ENCODE results near the gene TRIM44.
"Not testable (repeated sequence)": the region's sequence is repeated elsewhere in the genome, so short reads cannot be mapped to it uniquely, and the experiment has no call there.

TRIM44 gene

DNA sequence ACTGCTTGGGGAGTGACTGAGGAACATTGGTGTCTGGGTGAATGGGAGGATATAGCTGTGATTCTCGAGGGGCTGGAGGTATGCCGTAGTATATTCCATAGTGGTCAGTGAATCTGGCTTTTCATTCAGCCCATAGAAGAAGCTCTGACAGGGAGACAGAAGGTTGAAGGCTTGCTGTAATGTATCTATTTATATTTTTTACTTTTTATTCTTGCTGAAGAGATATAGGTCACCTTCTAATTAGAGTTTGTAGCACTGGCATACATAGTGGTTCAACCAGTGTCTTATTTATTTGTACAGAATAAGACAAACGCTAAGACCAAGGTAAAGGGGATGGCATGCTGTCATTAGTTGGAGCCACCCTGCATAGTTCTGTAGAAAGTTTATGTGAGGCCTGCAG, 10.0 kb downstream of the TRIM44 start:
- no peak for DNase-seq (ENCODE audit: low read depth)

DNA sequence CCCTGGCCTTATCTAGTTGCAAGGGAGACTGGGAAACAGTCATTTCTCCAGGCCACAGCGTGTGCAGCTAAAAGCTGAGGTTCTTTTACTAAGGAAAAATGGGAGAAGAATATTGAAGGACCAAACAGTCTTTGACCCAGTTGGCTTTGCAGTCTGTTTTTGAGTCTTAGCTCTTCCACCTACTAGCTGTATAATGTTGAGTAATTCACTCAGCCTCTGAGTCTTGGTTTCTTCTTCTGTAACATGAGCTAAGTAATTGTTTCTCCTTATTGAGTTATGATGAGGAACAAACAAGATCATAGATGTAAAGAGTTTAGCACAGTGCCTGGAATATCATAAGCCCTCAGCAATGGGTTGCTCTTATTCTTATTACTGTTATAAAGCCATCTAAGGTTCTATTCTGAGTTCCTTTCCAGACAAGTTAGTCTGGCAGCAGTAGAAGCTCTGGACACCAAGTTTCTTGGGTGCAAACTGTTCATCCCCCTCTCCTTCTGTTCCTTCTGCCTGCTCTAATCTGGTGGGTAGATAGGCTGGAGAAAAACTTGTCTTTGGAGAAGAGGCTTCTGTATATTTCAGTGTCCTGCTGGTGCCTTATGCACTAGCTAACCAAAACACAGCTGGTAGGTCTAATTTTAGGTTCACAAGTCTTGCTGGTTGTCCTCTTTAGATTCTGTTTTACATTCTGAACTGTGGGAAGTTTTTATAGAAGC, 13.5 kb downstream of the TRIM44 start:
- no peak for DNase-seq (ENCODE audit: low read depth)

DNA sequence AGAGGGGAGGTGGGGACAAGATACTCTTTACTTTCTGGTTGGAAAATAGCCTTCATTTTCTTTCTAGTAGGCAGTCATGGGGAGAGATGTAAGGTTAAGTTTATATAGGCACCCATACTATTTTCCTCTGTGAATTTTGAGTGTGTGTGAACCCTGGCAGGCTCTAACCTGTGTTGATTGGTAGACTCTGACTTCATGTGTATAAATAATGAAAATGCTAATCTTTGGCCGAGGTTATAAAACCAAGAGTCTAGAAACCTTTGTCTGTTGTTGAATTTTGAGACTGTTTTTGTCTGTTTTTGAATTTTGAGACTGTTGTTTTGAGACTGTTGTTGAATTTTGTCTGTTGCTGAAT, 14.0 kb downstream of the TRIM44 start:
- DNase-seq (ENCODE audit: low read depth), result no peak

DNA sequence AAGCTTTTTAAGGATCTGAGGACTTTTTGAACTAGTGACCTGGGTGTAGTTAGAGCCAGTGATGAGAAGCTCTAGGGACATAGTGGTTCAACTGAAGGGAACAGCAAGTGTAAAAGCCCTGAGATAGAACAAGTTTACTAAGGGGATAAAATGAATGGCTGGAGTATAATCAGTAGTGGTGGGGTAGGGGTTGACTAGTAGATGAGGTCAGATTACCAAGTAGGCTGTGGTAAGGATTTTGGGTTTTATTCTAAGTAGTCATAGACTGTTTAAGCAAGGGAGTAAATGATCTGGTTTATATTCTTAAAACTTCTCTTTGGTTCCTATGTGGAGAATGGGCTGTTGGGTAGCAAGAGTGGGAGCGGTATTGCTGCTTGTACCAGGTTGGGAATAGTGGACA, 15.3 kb downstream of the TRIM44 start:
- DNase-seq (ENCODE audit: low read depth), result no peak

DNA sequence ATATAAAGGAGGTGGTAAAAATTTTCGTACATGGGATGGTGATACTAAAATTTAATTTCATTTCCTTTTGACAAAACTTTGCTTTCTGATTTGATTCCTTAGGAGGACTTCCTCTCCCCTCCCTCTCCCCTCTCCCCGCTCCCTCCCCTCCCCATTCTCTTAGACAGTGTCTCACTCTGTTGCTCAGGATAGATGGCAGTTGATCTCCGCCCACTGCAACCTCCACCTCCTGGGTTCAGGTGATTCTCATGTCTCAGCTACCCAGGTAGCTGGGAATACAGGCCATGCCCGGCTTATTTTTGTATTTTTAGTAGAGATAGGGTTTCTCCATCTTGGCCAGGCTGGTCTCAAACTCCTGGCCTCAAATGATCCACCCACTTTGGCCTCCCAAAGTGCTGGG, 15.9 kb downstream of the TRIM44 start:
- no peak for DNase-seq (ENCODE audit: low read depth)

DNA sequence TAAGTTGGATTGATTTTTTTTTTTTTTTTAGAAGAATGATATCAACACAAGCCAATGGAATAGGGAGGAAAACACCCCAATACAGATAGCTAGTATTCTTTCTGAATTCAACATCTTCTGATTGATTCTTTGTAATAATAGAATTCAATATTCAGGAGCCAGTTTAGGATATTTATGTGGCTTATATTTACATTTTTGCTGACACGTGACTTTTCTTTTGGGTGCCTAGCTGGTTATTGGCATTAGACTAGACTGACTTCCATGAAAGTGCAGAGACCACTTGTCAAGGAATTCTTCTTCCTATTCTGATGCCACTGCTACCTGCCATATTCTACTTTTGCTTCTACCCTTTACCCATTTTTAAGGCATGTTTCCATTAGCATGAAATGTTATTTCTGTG, 16.4 kb downstream of the TRIM44 start:
- DNase-seq (ENCODE audit: low read depth), result no peak

DNA sequence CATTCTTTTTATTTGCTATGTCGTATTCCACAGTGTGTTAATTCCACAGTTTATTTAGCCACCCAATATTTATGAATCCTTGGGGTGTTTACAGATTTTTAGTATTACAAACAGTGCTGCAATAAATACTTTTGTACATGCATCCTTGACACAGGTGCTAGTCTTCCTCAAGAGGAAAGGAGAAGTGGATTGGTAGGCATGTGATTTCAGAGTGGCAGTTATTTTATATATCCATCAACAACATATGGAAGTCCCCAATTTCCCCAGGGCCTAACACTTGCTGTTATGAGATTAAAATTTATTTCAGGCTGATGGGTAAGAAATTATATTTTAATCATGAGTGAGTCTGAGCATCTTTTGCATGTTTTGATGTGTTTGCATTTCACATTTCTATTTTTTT, 17.9 kb downstream of the TRIM44 start:
- DNase-seq (ENCODE audit: low read depth), result no peak

DNA sequence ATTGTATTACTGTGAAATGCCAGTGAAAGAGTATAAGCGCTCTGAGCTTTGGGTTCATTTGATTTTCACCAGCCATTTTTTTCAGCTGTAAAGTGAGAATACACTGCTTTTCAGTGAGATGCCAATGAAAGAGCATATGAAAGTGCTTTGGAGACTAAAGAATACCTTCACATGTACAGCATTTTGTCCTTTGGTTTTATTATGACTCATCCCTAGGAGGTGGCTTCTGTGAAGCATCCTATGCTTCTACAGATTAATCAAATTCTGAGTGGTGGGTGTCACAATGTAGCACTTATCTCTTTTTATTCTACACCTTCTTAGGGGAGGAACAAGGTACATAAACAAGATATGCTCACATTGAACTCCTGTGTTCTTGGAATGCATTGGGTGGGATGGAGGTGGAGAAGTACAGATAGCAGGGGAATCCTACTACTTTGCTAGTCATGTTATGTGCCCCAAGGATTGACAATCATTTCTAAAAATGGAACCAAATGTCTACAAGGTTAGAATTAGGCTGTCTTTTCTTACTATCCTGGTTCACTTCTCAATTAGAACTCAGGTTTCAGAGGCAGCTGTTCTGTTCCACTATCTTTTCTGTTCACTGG, 18.7 kb downstream of the TRIM44 start:
- DNase-seq (ENCODE audit: low read depth), result no peak

DNA sequence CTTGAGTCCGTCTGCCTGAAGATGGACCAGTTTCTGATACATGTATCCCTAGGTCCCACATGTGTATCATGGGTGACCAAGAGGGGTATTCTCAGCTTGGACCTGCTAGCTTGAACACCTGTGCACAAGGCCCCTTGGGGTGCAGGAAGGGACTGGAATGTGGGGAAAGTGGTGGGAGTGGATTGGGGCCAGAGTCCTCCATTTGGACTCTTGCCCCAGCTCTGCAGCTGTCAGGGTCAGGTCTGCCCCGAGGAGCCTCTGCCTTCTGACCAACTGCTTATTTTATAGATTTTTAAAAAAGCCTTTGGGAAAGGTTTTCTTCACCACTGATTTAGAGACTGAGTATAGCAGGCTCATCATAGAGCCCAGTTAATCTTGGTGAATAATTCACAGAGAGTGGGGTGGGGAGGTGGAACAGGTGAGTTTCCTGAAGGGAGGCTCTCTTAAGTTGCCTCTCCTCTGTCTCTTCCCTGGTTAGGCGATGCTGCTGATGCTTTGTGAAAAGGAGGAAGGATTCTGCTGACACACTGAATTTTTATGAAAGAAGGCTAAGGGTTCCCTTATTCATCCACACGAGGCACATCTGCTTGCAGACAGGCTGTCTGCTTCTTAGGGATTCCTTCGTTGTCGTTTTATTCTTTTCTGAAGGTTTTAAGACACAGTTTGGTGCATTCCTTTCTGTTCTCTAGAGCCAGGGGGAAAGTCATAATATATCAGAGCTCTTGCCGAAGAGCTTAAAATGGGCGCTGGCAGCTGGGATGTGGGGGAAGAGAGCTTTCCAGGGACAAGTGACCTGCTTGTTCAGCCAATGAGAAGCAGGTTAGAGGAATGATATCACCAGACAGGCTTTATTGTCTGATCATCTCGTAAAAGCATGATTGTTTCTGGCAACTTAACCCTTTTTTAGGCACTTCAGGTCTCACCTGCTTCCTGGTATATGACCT, 19.9 kb downstream of the TRIM44 start:
- no peak for DNase-seq (ENCODE audit: low read depth)

DNA sequence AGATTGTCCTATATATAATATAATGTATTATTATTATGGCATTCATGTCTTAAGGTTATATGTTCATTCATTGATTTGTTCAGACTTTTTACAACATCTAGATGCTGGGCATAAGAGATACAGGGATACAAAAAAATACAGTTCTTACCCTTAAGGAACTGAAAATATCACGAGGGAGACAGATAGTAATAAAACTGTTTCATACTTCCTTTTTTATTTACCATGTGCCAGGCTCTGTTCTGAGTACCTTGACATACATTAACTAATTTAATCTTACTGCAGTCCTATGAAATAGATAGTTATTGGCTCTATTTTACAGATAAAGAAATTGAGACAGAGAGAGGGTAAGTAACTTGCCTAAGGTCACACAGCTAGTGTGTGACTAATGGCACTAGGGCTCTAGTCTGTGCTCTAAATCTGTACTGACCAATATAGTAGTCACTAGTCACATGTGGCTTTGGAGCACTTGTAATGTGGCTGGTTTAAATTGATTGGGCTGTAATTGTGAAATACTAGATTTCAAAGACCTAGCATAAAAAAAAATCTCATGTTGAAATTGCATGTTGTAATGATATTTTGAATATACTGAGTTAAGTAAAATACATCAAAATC, 21.3 kb downstream of the TRIM44 start:
- DNase-seq (ENCODE audit: low read depth), result no peak

DNA sequence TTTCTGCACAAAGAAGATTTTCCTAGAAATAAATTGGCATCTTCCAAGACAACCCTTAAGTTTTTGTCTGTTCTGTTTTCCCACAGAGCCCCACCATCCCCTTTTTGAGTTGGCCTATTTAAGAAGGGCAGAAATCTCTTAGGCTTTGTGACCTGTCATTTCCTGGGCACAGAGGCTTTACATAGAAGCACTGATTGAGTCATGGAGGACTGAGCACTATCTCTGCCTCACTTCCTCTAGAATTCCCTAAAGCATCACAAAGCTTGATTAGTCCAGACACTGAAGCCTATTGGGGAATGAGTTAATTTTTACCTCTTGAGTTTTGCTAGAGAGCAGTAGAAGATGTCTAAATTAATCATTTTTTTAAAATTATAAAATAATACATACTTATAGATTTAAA, 25.4 kb downstream of the TRIM44 start:
- DNase-seq (ENCODE audit: low read depth), result no peak

DNA sequence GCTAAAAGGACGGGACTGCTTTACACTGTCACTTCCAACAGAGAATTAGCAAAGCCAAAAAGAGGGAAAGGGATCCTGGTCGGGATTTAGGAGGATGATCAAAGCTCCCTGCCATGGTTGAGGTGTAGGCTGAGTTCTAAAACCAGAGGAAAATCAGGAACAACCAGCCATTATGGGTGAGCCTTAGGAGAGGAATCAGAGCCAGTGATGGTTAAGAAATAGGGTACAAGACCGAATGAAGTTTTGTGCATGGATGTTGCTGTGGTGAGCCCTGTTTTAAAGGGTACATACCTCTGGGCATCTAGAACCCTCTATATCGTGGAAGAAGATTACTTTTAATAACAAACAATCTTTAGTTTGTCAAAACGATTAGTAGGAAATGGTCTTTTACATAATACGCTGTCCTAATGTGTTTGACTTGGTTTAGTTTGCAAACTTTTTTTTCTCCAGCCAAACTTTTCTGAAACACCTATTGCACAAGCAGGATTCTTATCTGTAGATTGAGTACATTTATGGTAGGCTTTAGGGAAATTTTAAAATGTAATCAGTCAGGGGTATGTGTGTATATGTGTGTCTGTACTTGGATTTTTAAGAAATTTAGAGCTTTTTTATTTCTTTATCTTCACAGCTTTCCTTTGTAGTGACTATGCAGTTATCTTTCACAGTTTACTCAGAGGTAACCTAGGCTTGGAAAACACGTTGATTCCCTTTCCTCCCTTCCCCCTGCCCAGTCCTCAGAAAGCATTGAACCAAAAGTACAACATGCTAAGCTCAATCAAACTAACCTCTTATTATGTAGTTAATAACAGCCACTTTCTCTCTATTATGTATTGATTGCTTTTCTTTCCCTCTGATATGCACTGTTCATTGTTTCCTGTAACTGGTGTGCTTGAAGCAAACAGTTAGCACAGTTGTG, 26.8 kb downstream of the TRIM44 start:
- no peak for DNase-seq (ENCODE audit: low read depth)

DNA sequence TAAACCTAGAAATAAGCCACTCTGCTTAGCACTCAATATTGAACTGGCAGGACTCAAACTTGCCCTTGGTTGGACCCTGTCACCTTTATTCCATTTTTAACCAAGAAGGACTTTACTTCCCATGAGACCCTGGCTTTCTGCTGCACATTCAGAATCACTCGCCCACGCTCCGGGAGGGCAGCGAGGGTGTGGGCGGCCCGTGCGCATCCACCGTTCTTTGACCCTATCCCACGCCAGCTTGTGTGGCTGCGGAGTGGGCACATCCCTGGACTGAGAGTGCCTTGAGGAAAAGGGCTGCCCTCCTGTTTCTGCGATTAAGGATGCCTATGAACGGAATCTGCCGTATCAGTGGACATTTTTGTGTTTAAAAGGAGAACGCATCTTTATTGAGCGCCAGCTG, 39.6 kb downstream of the TRIM44 start:
- DNase-seq (ENCODE audit: low read depth), result no peak

DNA sequence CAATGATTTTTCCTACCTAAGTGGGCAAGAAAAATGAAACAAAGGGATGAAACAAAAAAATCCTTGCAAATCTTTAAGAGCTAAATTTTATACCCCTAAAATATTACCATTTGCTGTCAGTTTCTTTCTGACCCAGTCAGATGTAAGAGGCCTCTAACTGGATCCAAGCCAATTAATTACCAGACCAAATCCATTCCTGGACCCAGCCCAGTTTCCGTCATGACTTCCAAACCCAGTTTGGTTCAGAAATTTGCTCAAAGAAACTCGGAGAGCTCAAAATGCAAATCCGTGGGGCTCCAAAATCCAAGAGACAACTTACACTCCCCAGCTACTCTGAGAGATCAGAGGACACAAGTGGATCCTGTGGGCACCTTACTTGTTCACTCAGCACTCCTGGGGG, 46.8 kb downstream of the TRIM44 start:
- DNase-seq (ENCODE audit: low read depth), result no peak

DNA sequence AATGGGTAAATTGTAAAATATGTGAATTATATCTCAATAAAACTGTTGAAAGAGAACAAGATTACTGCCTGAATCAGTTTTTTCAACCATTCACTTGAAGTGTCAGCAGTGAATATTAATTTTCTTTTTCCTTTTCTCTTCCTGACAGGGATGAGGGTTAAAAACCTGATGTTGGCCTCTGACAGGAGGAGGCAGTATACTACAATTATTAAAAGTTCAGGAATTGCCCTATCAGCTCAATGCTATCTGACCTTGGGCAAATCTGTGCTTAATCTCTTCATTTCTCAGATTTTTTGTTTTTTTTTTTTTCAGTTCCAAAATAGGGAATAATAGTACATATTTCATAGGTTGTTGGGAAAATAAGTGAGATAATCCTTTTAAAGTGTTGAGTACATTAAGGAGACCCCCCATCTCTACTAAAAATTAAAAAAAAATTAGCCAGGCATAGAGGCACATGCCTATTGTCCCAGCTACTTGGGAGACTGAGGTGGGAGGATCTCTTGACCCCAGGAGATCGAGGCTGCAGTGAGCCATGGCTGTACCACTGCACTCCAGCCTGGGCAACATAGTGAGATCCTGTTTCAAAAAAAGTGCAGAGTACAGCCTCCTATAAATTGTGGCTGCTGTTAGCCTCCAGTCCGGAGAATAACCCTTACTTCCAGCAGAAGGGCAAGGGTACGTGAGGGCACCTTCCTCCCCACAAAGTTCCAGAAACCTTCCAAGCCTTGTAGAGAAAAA, 48.8 kb downstream of the TRIM44 start:
- no peak for DNase-seq (ENCODE audit: low read depth)

DNA sequence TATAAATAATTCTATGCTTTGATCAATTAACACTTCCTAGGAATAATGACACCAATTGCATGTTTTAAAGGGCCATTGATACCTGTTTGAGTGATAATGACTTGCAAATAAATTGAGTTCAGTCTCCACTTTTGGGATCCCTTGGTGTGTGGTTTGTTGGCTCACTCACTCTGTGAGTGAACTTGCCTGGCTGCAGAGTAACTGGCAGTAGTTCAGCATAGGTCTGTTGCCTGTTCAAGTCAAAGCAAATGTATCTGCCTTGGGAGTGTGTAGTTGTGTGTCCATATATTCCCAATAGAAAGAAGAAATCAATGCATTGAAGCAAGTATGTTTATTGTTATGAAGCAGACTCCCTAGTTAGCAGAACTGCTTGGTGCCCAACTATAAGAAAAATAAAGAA, 49.3 kb downstream of the TRIM44 start:
- DNase-seq (ENCODE audit: low read depth), result no peak

DNA sequence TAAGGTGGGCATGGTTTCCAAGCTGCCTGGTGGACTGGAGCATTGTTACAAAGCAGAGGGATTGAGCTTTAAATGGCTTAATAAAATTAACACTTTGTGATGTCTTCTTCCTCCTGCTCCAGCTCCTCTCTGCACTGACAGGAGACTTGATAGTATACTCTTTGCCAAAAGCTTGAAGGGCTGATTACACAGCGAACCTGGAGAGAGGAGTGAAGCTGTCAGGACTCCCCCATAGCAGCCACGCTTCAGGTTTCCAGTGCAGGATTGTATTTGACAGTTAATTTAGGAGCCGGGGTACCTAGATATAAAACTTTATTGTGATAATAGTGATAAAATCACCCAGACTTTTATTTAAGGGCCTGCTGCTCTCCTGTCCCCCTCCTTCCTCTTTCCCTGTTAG, 50.0 kb downstream of the TRIM44 start:
- no peak for DNase-seq (ENCODE audit: low read depth)

DNA sequence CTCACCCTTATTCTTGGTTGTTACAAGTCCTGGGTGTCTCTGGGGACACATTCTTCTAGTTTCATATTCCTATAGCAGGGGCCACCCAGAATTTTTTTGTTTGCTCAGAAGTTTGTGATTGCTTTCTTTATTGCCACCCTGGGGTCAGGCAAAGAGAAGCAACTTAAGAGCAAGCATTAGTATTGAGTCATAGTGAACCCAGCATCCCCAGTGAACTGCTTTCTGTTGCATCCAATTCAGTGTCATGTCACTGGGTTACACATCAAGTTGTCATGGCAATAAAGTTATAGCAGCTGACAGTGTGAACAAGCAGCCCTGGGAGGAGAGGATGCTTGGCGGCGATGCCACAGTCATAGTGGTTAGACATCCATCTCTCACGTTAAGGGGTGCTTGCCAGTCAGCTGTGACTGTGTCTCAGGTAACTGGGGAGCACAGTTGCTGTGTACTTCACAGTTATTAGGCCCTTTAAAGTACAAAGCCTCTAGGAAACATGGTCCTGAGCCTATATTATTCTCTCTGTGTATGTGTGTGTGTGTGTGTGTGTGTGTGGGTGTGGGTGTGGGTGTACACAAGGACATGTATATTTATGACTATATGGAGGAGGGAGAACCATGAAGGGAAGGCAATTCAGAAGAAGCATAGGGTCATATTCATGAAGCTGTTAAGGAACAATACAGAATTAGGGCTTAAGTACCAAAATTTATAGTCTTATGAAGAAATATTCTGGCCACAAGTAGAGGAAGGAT, 52.5 kb downstream of the TRIM44 start:
- no peak for DNase-seq (ENCODE audit: low read depth)

DNA sequence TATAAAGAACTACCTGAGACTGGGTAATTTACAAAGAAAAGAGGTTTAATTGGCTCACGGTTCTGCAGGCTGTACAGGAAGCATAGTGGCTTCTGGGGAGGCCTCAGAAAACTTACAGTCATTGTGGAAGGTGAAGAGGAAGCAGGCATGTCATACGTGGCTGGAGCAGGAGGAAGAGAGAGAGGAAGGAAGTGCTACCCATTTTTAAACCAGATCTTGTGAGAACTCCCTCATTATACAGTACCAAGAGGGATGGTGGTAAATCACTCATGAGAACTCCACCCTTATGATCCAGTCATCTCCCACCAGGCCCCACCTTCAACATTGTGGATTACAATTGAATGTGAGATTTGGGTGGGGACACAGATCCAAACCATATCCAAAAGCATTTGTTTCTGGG, 53.1 kb downstream of the TRIM44 start:
- DNase-seq (ENCODE audit: low read depth), result not testable (repeated sequence)

DNA sequence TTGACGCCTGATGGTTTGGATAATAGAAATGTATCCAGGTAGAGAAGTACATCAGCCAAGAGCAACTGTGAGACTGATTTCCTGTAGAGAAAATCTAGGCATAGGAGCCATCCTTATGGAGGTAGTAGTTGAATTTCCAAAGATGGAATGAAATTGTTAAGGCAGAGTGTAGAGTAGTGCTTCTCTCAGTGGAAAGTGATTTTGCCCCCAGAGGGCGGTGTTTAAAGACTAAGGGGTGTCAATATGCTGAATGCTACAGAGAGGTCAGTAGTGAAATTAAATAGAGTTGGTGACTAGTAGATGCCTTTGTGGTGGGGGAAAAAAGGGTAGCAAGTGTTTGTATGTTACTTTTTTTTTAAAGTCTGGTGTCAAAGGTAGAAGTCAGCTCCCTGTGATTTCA, 54.5 kb downstream of the TRIM44 start:
- no peak for DNase-seq (ENCODE audit: low read depth)
